Activated CD4-positive, alpha-beta T cell treated with anti-CD3 and anti-CD28 coated beads, Interleukin-2, amount 10 ng/mL, durations not matched to agents 24 days and 14 days (primary cell): ENCODE data around the gene HMG20A. TPM values are rescaled to one million over a fixed set of nuclear protein-coding genes. Genes with fewer than 3 reads are reported as not detected.

Experiments used
- DNase-seq: peaks from one replicate; pipeline ENCODE4 v3.0.0; 2022
- H3K27ac Mint-ChIP-seq: one replicate; pipeline ENCODE4 v1.8.0; 2022; ENCODE audit warnings: mild to moderate bottlenecking, mixed read lengths
- H3K27me3 Mint-ChIP-seq: one replicate; pipeline ENCODE4 v1.8.0; 2022; ENCODE audit warnings: mixed read lengths
- H3K36me3 Mint-ChIP-seq: one replicate; pipeline ENCODE4 v1.8.0; 2022; ENCODE audit warnings: low read depth, mild to moderate bottlenecking, mixed read lengths
- H3K4me1 Mint-ChIP-seq: one replicate; pipeline ENCODE4 v1.8.0; 2021; ENCODE audit warnings: mixed read lengths
- H3K4me3 Mint-ChIP-seq: one replicate; pipeline ENCODE4 v1.8.0; 2022; ENCODE audit warnings: mild to moderate bottlenecking, moderate library complexity, mixed read lengths
- H3K9me3 Mint-ChIP-seq: one replicate; pipeline ENCODE4 v1.8.0; 2021; ENCODE audit warnings: mixed read lengths
- intact Hi-C: fragments of 100-400 bp; cut with micrococcal nuclease; formaldehyde crosslinking; loops from one replicate; pipeline ENCODE4 v1.15.1; 2023
- total RNA-seq: library from RNA; stranded (reverse); gene quantifications from 2 replicates; pipeline ENCODE4 v1.2.3, GENCODE V29; 2022

The HMG20A gene
- total RNA-seq, 1 donor from 2014 or later = 46.4 TPM

DNA sequence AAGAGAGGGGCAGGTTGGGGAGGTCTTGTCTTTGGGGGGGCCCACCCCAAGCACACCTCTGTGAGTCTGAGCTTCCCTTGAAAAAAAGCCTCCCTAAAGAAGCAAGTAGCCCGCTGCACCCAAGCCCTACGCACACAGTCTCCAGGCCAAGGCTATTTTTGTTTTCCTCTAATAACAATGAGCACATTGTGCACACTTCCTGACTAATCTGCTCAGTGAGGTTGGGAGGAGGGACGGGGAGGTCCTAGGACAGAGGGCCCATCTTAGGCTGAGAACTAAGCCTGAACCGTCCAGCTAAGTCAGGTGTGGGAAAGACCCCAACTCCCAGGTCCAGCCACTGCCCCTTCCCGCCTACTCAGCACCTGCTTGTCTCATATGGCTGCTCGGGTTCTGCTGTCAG lies 87.2 kb downstream of the HMG20A start:
- Mint-ChIP-seq H3K9me3 (no peaks in the 10 kb centered on the region), H3K4me1 (peaks cover 15% of the 10 kb centered on the region), H3K4me3 (no peak overlapping the region), H3K27ac (no peak overlapping the region), H3K36me3 (no peaks in the 10 kb centered on the region), H3K27me3 (no peaks in the 10 kb centered on the region)
- intact Hi-C loops = no loop called here
- no peak for DNase-seq

DNA sequence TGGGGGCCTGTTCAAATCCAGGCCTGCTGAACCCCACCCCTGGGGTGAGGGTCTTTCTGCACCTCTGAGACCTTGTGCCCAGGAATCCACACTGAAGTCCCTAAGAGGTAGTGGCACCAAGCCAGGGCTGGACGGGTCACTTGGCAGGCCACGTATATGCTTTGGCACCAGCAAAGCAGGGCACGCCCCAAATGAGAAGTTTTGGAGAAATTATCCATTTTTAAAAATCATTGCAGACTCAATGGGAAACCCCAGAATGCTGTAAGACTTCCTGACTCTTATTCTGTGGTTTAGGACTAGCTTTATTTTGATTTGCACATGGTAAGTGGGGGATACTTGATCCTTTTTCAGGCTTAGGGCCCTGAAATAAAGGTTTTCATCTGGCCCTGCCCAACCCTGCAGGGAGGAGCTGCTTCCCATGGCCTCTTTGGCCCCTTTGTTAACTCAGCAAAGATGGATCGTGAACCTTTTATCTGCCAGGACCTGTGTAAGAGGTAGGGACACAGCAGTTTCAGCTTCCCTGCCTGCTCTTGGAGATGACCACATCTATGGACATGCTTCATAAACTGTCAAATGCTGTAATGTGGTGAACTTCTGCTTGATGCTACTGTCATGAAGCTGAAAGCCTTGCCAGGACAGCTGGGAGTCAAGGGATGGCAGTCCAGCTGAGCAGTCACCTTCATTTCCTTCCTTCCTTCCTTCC lies 88.0 kb downstream of the HMG20A start:
- H3K4me3 Mint-ChIP-seq = no peak overlapping the region
- H3K27ac Mint-ChIP-seq = no peak overlapping the region
- no peaks in the 10 kb centered on the region for H3K27me3 Mint-ChIP-seq
- intact Hi-C loops = no loop called here
- no peaks in the 10 kb centered on the region for H3K9me3 Mint-ChIP-seq
- DNase-seq = no peak
- H3K36me3 Mint-ChIP-seq = no peaks in the 10 kb centered on the region
- peaks cover 15% of the 10 kb centered on the region for H3K4me1 Mint-ChIP-seq

DNA sequence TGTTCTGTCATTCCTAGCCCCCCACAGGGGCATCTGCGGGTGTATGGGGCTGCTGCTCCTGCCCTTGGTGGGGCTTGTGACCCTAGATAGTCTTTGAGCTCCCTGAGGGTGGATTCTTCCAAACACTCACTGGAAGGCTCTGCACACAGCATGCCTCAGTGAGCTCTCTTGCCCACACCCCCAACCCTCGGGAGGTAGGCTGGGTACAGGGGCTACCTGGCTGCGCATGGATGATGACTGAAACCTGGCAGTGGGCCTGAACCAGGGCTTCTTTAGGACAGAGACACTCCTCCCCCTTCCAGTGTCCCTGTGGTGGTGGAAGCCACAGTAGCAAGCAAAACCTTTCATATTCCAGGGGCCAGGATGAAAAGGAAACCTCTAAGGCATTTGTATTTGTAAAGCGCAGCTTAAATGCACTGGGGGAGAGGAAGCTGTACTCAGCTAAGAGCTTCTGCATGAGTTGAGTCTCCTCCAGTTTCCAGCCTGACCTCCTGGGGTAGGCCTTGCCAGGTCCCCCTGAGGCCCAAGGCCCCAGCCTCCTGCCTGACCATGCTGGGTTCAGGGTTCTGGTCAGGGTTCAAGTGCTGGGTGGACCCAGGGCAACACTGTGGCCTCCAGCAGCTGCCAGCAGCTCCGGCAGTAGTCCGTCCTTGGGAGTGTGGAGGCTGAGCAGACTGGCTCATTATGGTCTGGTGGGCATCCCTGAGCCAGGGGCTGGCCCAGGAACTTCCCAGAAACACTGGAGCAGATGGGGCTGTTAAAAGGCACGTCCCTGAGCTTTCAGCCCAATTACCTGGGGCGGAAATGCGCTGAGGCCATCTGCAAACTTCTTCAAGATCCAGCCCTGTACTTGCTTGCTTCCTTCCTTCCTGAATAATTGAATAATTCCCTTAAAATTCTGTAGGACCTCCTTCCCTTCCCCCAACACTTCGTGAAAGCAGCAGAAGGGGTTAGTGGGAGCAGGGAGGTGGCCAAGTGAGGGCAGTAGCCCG lies 89.7 kb downstream of the HMG20A start:
- no peak for DNase-seq
- Mint-ChIP-seq H3K27me3 (no peaks in the 10 kb centered on the region), H3K4me1 (peaks cover 15% of the 10 kb centered on the region), H3K27ac (no peak overlapping the region), H3K36me3 (no peaks in the 10 kb centered on the region), H3K4me3 (no peak overlapping the region), H3K9me3 (no peaks in the 10 kb centered on the region)
- intact Hi-C loops = no loop called here

DNA sequence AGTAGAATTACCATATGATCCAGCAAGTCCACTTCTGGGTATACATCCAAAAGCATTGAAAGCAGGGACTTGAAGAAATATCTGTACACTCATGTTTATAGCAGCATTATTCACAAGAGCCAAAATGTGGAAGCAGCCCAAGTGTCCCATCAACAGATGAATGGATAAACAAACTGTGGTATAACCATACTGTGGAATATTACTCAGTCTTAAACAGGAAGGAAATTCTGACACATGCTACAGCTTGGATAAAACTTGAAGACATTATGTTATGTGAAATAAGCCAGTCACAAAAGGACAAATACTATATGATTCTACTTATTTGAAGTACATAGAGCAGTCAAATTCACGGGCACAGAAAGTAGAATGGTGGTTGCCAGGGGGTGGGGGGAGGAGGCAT lies 91.2 kb downstream of the HMG20A start:
- H3K4me1 Mint-ChIP-seq = peaks cover 15% of the 10 kb centered on the region
- no peak for DNase-seq
- intact Hi-C loops = no loop called here
- no peaks in the 10 kb centered on the region for H3K9me3 Mint-ChIP-seq
- no peaks in the 10 kb centered on the region for H3K27me3 Mint-ChIP-seq
- no peaks in the 10 kb centered on the region for H3K36me3 Mint-ChIP-seq
- no peak overlapping the region for H3K4me3 Mint-ChIP-seq
- H3K27ac Mint-ChIP-seq = no peak overlapping the region

DNA sequence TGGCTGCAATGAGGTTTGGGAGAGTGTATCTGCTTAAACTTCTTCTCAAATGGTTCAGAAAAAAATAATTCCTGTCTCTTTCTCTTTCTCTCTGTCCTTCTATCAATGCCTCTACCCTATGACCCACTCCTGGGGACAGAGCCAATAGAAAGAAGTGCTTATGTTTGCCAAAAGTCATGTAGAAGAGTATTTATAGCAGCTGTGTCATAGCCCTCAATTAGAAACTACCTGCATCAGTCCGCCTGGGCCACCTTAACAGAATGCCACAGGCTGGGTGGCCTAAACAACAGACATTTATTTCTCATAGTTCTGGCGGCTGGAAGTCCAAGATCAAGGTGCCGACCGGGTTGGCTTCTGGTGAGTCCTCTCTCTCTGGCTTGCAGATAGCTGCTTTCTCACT lies 92.5 kb downstream of the HMG20A start:
- no peak overlapping the region for H3K27ac Mint-ChIP-seq
- H3K36me3 Mint-ChIP-seq = no peaks in the 10 kb centered on the region
- intact Hi-C loops = no loop called here
- no peak for DNase-seq
- no peaks in the 10 kb centered on the region for H3K9me3 Mint-ChIP-seq
- peaks cover 10% of the 10 kb centered on the region for H3K4me1 Mint-ChIP-seq
- no peaks in the 10 kb centered on the region for H3K27me3 Mint-ChIP-seq
- no peak overlapping the region for H3K4me3 Mint-ChIP-seq

DNA sequence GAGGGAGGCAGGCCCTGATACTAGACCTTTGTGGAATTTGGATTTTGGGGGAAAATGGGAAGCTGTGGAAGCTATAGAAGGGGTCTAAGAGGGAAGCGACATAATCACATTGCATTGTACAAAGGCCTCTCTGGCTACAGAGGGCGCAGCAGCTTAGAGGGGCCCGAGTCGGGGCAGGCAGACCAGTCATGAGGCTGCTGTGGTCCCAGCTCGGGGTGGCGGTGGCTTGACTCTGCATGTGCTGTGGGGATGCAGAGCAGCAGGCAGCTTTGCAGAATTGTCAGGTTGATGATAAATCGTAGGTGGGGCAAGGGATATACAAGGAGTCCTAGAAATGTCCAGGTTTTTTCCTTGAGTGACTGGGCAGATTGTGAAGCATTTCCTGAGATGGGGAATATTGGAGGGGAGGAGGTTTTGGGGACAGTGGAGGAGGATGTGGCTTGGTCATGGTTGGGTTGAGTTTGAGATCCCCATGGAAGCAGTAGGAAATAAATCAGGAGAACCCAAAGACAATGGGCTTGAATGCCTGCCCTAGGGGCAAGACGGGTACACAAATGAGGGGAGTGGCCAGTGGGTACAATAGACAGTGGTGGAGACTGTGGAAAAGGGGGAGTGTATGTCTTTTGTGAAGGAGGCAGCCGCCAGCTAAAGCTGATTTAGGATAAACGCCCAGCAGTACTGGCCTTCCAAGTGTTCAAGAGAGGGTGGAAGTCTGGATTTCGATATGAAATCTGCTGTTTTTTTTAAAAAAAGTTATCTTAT lies 94.1 kb downstream of the HMG20A start:
- Mint-ChIP-seq H3K27ac (no peak overlapping the region), H3K9me3 (no peaks in the 10 kb centered on the region), H3K4me1 (no peaks in the 10 kb centered on the region), H3K4me3 (no peak overlapping the region), H3K36me3 (no peaks in the 10 kb centered on the region), H3K27me3 (no peaks in the 10 kb centered on the region)
- intact Hi-C loops = no loop called here
- DNase-seq = no peak

DNA sequence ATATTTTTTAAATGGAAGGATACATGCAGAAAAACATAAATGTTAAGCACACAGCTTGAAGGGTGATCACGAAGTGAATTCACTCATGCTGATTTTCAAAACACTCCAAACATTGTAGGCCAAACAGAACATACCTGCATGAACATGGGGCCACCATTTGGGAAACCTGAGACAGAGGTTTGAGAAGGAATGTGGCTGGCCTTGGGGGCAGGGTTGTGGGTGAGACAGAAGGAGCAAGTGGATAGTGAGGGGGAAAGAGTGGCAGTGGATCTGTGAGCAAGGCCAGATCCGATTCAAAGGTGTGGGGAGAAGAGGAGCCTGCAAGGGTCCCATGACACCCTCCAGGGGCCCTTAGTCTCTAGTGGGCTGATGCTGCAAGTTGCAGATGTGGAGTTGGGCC lies 94.9 kb downstream of the HMG20A start:
- DNase-seq = no peak
- Mint-ChIP-seq H3K27me3 (no peaks in the 10 kb centered on the region), H3K9me3 (no peaks in the 10 kb centered on the region), H3K36me3 (no peaks in the 10 kb centered on the region), H3K4me1 (no peaks in the 10 kb centered on the region), H3K4me3 (no peak overlapping the region), H3K27ac (no peak overlapping the region)
- intact Hi-C loops = no loop called here

DNA sequence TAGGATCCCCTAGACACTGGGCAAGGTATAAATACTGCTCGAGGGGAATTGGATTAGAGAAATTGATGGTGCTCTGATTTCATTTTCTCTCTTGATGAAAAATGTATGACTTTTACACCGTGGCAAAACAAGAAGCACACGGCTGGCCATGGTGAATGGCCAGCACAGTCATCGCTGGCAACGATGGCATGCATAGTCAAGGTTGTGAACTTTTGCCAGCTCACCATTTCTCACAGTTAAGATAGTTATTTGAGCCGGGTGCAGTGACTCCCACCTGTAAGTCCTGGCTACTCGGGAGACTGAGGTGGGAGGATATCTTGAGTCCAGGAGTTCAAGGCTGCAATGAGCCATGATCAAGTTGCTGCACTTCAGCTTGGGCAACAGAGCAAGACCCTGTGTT lies 95.4 kb downstream of the HMG20A start:
- intact Hi-C loops = no loop called here
- Mint-ChIP-seq H3K27ac (no peak overlapping the region), H3K27me3 (no peaks in the 10 kb centered on the region), H3K36me3 (no peaks in the 10 kb centered on the region), H3K9me3 (no peaks in the 10 kb centered on the region), H3K4me1 (no peaks in the 10 kb centered on the region), H3K4me3 (no peak overlapping the region)
- DNase-seq = no peak

DNA sequence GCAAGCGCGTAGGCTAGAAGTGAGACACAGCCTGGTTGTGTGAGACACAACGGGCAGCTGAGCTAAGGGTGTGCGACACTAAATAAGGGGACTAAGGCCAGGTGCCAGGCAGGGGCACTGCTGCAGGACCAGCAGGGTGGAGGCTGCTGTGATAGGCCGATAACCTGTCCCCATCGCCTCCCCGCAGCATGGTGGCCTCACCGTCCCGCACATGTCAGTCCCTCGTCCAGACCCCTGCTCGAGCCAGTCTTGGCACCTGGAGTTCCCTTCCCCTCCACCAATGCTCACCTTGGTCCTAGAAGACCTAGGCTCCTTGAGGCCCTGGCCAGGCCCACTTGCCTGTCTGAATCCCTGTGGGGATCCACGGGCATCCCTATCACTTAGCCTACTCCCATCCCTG lies 96.1 kb downstream of the HMG20A start:
- no peak overlapping the region for H3K27ac Mint-ChIP-seq
- H3K36me3 Mint-ChIP-seq = no peaks in the 10 kb centered on the region
- H3K9me3 Mint-ChIP-seq = no peaks in the 10 kb centered on the region
- no peak overlapping the region for H3K4me3 Mint-ChIP-seq
- H3K27me3 Mint-ChIP-seq = peaks cover 1% of the 10 kb centered on the region
- DNase-seq = no peak
- no peaks in the 10 kb centered on the region for H3K4me1 Mint-ChIP-seq
- intact Hi-C loops = no loop called here

DNA sequence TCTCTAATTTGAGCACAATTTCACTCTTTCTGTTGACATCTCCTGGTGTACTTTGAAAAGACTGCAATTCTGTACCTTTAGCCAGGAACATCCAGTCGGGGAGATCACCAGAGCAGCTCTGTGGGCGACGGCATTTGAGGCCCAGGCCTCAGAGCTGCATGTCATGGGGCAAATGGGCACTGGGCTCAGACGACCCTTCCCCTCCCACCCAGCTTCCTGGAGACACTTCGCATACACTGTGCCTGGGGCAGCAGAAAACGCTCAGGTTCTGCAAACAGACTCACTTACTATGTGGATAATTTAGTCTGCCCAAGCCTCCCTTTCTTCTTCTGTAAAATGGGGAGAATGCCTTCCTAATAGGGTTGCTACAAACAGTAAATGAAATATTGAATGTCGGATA lies 96.9 kb downstream of the HMG20A start:
- H3K4me3 Mint-ChIP-seq = no peak overlapping the region
- intact Hi-C loops = no loop called here

DNA sequence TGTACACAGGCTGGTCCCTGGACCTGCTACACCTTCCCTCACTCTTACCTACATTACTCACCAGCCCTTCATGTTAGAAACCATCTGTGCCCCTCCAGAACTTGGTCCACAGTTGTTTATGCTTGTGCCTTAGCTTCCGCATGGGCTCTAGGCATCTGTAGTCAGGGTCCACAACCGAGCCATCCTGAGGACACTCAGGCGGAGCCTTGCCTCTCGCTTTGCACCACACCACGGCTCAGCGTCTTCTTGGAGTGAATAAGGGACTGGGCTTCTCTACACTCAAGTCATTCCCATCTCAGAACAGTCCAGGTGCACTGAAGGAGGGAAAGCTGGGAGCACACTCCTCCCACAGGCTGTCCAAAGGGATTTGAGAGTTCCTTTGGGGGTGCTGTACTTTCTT lies 97.8 kb downstream of the HMG20A start:
- Mint-ChIP-seq H3K9me3 (no peaks in the 10 kb centered on the region), H3K4me3 (no peak overlapping the region), H3K36me3 (no peaks in the 10 kb centered on the region), H3K27me3 (peaks cover 6% of the 10 kb centered on the region), H3K4me1 (no peaks in the 10 kb centered on the region), H3K27ac (no peak overlapping the region)
- intact Hi-C loops = no loop called here
- DNase-seq = no peak

More for the DNA sequence above, 96.9 kb downstream of the HMG20A start:
- no peak for DNase-seq
- H3K36me3 Mint-ChIP-seq = no peaks in the 10 kb centered on the region
- no peaks in the 10 kb centered on the region for H3K4me1 Mint-ChIP-seq
- no peak overlapping the region for H3K27ac Mint-ChIP-seq
- H3K27me3 Mint-ChIP-seq = peaks cover 6% of the 10 kb centered on the region
- no peaks in the 10 kb centered on the region for H3K9me3 Mint-ChIP-seq

DNA sequence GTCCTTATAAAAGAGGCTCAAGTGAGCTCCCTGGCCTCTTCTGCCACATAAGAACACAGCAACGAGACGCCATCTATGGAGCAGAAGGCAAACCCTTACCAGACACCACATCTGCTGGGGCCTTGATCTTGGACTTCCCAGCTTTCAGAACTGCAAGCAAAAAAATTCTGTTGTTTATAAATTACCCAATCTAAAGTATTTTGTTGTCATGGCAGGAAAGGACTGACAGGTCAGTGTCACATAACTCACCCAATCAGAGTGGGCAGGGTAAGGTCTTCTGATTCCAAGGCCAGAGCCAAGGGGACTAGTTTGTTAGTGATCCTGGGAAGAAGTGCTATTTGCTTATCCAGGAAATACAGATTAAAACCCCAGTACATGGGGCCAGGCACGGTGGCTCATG lies 98.9 kb downstream of the HMG20A start:
- H3K4me3 Mint-ChIP-seq = no peak overlapping the region

DNA sequence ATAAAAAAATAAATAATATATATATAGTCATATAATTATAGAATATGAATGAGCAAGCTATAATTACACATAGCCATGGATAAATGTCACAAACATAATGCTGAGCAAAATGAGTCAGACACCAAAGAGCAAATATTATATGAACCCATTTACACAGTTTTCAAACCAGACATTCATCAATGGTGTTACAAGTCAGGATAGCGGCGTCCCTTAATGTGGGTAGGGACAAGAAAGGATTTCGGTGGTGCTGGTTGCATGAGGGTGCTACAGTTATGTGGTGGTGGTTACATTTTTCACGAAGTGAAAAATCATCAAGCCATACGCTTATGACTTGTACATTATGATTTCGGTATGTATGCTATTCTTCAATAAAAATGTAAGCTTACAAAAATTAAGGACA lies 100.5 kb downstream of the HMG20A start:
- no peak for DNase-seq
- H3K4me3 Mint-ChIP-seq = no peak overlapping the region
- no peaks in the 10 kb centered on the region for H3K36me3 Mint-ChIP-seq
- H3K9me3 Mint-ChIP-seq = no peaks in the 10 kb centered on the region
- H3K27ac Mint-ChIP-seq = no peak overlapping the region
- no peaks in the 10 kb centered on the region for H3K4me1 Mint-ChIP-seq
- intact Hi-C loops = no loop called here
- peaks cover 6% of the 10 kb centered on the region for H3K27me3 Mint-ChIP-seq

More for the DNA sequence above, 98.9 kb downstream of the HMG20A start:
- DNase-seq = no peak
- intact Hi-C loops = no loop called here
- Mint-ChIP-seq H3K36me3 (no peaks in the 10 kb centered on the region), H3K27ac (no peak overlapping the region), H3K9me3 (no peaks in the 10 kb centered on the region), H3K27me3 (peaks cover 6% of the 10 kb centered on the region), H3K4me1 (no peaks in the 10 kb centered on the region)

DNA sequence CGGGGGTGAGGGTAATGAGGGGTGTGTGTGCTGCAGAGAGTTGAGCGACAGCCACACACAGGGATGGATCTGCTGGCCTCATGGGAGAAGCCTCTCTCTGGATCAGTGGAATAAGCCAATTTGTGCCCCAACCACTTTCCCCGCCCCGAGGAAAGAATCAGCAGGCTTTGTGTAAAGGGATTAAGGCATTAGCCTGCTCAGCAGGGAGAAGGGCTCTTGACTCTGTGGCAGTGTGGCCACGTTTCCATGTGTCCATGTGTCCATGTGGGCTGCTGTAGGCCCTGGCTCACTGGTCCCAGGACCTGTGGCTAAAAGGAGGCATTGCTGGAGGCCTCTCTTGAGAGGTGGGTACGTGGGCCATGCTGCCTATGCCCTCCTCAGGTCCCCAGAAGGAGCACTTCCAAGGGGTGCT lies 104.7 kb downstream of the HMG20A start:
- no peaks in the 10 kb centered on the region for H3K9me3 Mint-ChIP-seq
- H3K27me3 Mint-ChIP-seq = peaks cover 6% of the 10 kb centered on the region
- intact Hi-C loops = no loop called here
- H3K4me1 Mint-ChIP-seq = no peaks in the 10 kb centered on the region
- no peak overlapping the region for H3K27ac Mint-ChIP-seq
- H3K36me3 Mint-ChIP-seq = no peaks in the 10 kb centered on the region
- H3K4me3 Mint-ChIP-seq = no peak overlapping the region
- DNase-seq = no peak
